DMS153 (cell line): Measurements from ENCODE around the gene CTNNA3.
"Not testable (repeated sequence)": the region's sequence is repeated elsewhere in the genome, so short reads cannot be mapped to it uniquely, and the experiment has no call there.

ENCODE experiments used
- DNase-seq: peaks from one replicate; lab custom pipeline; 2025; lab: John Stamatoyannopoulos, UW

CTNNA3 gene

GRCh38 chr10:66366163-66366562 is 1329.8 kb downstream of the CTNNA3 start:
- no peak for DNase-seq

GRCh38 chr10:66365686-66366085 is 1330.3 kb downstream of the CTNNA3 start:
- no peak for DNase-seq

GRCh38 chr10:66362522-66362921 is 1333.5 kb downstream of the CTNNA3 start:
- DNase-seq: no peak

- not testable (repeated sequence) for DNase-seq
These were observed 1342.2 kb downstream of the CTNNA3 start for GRCh38 chr10:66353822-66354221.

GRCh38 chr10:66353422-66353821 is 1342.6 kb downstream of the CTNNA3 start:
- DNase-seq: no peak

- no peak for DNase-seq
These were observed 1345.2 kb downstream of the CTNNA3 start for GRCh38 chr10:66350622-66351399.

GRCh38 chr10:66349726-66350125 is 1346.3 kb downstream of the CTNNA3 start:
- DNase-seq: no peak

- no peak for DNase-seq
These were observed 1346.9 kb downstream of the CTNNA3 start for GRCh38 chr10:66349076-66349475.

- no peak for DNase-seq
These were observed 1358.8 kb downstream of the CTNNA3 start for GRCh38 chr10:66337211-66337610.

- DNase-seq: no peak
These were observed 1359.2 kb downstream of the CTNNA3 start for GRCh38 chr10:66336791-66337190.

- DNase-seq: not testable (repeated sequence)
These were observed 1360.2 kb downstream of the CTNNA3 start for GRCh38 chr10:66335753-66336152.

GRCh38 chr10:66329147-66329546 is 1366.8 kb downstream of the CTNNA3 start:
- DNase-seq: no peak

- DNase-seq: no peak
These were observed 1369.1 kb downstream of the CTNNA3 start for GRCh38 chr10:66326876-66327275.

GRCh38 chr10:66322777-66323176 is 1373.2 kb downstream of the CTNNA3 start:
- no peak for DNase-seq

- DNase-seq: no peak
These were observed 1374.0 kb downstream of the CTNNA3 start for GRCh38 chr10:66321723-66322665.

- no peak for DNase-seq
These were observed 1377.2 kb downstream of the CTNNA3 start for GRCh38 chr10:66318761-66319160.

- no peak for DNase-seq
These were observed 1388.2 kb downstream of the CTNNA3 start for GRCh38 chr10:66307826-66308225.

- no peak for DNase-seq
These were observed 1394.9 kb downstream of the CTNNA3 start for GRCh38 chr10:66301078-66301477.

GRCh38 chr10:66295602-66296001 is 1400.4 kb downstream of the CTNNA3 start:
- DNase-seq: no peak

GRCh38 chr10:66294538-66294937 is 1401.5 kb downstream of the CTNNA3 start:
- DNase-seq: no peak

- DNase-seq: no peak
These were observed 1403.1 kb downstream of the CTNNA3 start for GRCh38 chr10:66292922-66293321.

- DNase-seq: no peak
These were observed 1403.5 kb downstream of the CTNNA3 start for GRCh38 chr10:66292456-66292855.

- DNase-seq: no peak
These were observed 1404.9 kb downstream of the CTNNA3 start for GRCh38 chr10:66291133-66291532.
